NCI-H2107 treated with DMSO at 0.1 percent for 48 hours (cell line): ENCODE results near the gene VRTN.
"Not testable (repeated sequence)": the region's sequence is repeated elsewhere in the genome, so short reads cannot be mapped to it uniquely, and the experiment has no call there.

Source experiments
- DNase-seq: peaks from one replicate; lab custom pipeline; 2025; ENCODE audit not compliant: unreplicated experiment; lab: John Stamatoyannopoulos, UW

Gene VRTN, protein sequence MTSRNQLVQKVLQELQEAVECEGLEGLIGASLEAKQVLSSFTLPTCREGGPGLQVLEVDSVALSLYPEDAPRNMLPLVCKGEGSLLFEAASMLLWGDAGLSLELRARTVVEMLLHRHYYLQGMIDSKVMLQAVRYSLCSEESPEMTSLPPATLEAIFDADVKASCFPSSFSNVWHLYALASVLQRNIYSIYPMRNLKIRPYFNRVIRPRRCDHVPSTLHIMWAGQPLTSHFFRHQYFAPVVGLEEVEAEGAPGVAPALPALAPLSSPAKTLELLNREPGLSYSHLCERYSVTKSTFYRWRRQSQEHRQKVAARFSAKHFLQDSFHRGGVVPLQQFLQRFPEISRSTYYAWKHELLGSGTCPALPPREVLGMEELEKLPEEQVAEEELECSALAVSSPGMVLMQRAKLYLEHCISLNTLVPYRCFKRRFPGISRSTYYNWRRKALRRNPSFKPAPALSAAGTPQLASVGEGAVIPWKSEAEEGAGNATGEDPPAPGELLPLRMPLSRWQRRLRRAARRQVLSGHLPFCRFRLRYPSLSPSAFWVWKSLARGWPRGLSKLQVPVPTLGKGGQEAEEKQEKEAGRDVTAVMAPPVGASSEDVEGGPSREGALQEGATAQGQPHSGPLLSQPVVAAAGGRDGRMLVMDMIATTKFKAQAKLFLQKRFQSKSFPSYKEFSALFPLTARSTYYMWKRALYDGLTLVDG

DNA sequence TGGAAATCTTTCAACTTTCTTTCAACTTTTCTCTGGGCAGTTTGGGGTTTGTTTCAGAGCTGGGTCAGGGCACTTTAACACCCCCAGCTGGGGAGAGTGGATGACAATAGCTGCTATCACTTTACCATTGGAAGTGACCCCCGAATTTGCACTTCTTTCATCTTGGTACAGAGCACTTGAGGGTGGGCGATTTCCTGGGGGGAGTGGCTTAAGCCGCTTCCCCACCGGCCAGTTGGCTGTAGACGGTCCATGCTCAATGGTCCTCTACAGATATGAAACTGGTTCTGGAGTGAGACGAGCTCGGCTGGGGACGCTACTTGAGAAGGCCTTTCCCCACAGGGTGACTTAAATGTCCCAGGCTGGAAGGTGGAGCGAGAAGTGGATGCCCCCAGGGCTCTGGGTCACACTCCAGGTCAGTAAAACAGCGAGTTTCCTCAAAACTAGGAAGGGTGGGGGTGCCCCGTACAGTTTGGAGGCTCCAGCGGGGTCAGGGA, at the start of gene VRTN:
VRTN (plus strand) TSS at position 231 of the 494 bp plus-strand sequence. CDS start 8,313 bp downstream, outside the sequence.
- DNase-seq, result no peak

DNA sequence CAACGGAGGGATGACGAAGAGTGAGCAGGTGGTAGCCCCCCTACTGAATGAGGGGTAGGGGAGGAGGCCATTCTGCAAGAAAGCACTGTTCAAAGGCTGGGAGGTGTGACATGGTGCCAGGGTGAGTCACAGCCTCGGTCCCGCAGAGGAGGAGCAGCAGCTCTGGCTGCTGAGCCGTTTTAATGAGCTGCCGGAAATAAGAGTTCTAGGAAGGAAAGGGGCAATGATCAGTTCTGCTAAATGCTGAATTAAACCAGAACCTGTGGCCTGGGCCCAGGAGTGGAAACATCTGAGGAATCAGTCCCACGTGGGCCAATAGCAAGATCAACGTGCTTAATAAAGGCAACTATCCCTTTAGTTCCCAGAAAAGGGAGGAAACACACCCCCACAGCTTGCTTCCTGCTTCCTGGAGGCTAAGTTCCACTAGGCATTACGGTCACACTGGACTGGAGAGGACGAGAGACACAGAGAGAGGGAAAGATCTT, 49.2 kb upstream of the VRTN start:
- no peak for DNase-seq

DNA sequence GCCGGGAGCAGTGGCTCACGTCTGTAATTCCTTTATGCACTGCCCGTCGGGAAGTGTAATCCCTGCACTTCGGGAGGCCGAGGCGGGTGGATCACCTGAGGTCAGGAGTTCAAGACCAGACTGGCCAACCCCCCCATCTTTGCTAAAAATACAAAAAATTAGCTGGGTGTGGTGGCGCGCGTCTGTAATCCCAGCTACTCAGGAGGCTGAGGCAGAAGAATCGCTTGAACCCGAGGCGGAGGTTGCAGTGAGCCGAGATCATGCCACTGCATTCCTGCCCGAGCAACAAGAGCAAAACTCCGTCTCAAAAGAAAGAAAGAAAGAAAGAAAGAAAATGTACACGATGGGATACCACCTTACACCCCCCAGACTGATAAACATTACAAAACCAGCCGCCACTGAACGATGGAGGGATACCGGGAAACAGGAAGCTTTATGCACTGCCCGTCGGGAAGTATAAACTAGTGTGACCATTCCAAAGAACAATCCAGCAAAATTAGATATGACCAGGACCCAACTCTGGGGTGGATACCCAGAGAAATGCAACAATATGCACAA, 46.6 kb upstream of the VRTN start:
- no peak for DNase-seq

DNA sequence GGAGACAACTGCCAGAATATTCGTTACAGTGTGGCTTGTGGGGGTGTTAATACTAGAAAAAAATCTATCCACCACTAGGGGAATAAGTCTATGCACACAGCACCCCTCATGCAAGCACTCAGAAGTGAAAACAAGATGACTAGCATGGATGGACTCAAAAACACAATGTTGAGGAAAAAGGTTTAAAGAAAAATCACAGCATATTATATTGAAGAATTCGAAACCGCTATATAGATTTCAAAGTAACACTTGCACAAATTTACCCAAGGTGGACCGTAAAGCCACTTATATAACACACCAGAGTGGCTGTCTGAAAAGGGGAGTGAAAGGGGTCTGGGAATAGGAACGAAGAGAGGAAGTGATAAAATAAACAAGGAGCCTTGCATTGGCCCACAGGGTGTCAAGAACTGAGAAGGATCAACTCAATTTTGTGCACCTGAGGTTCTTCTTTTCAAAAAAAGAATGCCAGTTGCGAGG, 46.1 kb upstream of the VRTN start:
- peak; percentile 71 for DNase-seq

DNA sequence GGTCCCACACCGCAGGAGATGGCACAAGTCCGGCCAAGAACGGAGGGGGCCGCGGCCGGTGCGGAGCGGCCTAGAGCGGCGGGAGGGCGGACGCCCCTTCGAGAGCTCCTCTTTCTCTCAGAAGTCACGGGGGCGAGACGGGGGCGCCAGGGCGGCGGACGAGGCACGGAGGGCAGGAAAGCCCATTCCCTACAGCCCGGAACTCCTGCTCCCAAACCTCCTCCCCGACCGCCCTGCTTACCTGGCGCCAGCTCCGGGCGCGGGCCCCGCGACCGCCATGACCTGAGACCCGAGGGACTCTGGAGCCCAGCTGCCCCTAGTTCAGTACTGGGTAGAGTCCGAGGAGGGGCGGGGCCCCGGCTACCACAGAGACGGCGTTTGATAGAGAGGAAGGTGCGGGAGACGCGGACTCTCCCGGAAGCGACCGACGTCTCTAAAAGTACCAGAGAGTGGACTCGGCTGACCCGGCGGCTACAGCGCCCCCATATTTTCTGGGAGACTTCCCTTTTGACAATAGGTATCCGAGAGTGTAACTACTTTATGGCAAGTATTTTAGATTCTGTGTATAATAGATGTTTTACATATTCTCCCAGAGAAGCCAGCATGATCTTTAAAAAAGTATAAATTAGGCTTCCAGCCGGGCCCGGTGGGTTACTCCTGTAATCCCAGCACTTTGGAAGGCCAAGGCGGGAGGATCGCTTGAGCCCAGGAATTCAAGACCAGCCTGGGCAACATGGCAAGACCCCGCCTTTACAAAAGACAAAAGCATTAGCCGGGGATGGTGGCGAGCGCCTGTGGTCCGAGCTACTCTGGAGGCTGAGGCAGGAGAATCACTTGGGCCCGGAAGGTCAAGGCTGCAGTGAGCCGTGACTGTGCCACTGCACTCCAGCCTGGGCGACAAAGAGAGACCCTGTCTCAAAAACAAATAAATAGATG, 45.4 kb upstream of the VRTN start, which contains the start of gene ABCD4:
ABCD4 (minus strand) TSS at position 301 of the 936 bp plus-strand sequence; CDS start at position 279, 22 bp downstream.
- DNase-seq, result peak; percentile 94

DNA sequence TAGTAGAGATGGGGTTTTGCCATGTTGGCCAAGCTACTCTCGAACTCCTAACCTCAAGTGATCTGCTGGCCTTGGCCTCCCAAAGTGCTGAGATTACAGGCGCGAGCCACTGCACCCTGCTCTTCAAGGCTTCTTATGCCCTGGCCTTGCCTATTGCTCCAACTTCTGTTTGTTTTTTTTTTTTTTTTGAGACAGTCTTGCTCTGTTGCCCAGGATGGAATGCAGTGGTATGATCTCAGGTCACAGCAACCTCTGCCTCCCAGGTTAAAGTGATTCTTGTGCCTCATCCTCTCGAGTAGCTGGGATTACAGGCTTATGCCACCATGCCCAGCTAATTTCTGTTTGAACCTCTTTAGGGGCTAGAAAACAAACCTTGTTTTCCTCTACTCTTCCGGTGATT, 39.6 kb upstream of the VRTN start:
- no peak for DNase-seq

DNA sequence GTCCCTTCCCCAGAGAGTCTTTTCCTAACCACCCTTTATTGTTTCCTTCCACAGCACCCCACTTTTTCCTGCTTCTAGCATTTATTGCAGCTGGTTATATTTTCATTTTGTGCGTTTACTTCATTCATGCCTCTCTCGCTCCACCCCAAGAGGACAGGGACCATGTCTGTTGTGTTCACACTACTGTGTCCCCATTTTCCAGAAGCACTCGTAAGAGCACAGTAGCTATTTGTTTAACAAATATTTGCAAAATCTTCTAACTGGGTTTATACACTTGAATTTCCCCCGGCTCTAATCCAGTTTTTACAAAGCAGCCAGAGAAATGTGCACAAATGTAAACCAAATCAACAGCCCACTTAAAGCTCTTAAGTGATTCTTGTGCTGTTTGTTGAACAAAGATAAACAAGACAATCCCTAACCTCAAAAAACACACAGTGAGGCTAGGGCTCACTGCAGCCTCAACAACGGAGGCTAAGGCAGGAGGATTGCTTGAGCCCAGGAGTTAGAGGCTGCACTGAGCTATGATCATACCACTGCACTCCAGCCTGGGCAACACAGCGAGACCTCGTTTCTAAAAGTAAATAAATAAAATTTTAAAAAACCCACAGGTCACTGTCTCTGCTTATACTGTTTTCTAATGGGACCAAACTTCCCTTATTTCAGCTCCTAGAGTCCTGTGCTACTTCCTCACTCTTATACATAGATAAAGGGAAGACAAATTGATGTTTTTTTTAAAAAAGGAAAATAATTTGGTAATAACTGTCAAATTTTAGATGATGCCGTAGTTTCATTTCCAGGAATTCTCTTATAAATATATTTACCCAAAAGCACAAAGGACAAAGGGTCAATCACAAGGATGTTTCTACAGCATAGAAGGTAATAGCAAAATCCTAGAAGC, 38.9 kb upstream of the VRTN start:
- DNase-seq, result no peak

DNA sequence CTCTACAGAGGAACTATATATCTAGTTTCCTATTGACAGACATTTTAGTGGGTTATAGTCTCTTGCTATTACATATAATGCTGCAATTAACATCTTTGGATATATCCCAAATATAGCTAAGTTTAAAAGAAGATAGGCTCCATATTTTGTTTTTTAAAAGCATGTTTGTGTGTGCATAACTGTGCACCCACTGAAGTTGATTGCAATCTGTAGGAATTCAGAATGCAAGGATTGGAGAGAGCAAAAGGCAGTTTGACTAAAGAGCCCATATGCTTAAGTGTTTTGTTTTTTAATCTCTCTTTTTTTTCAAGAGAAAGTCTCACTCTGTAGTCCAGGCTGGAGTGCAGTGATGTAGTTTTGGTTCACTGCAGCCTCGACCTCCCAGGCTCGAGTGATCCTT, 36.1 kb upstream of the VRTN start:
- no peak for DNase-seq

DNA sequence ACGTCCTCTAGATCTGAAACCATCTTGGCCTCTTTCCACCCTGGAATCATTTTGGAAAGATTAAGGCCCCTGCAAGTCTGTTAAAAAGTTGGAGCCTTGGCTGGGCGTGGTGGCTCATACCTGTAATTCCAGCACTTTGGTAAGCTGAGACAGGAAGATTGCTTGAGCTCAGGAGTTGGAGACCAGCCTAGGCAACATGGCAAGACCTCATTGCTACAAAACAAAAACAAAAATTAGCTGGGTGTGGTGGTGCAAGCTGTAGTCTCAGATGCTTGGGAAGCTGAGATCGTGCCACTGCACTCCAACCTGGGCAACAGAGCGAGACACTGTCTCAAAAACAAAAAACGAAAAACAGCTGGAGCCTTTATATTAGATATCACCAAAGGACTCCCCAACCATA, 34.7 kb upstream of the VRTN start:
- no peak for DNase-seq

DNA sequence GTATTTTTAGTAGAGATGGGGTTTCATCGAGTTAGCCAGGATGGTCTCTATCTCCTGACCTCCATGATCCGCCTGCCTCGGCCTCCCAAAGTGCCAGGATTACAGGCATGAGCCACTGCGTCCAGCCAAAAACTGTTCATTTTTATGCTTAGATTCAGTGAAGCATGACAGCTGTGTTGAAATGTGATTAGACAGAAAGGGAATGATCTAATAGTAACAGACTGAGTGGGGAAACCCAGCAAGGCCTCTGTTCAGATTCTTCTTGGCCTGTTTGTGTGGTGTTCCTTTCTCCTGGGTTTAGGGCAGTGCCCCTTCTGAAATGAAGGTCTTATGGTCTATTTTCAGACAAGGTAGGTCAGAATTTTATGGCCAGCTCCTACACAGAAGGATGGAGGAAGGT, 33.7 kb upstream of the VRTN start:
- no peak for DNase-seq

DNA sequence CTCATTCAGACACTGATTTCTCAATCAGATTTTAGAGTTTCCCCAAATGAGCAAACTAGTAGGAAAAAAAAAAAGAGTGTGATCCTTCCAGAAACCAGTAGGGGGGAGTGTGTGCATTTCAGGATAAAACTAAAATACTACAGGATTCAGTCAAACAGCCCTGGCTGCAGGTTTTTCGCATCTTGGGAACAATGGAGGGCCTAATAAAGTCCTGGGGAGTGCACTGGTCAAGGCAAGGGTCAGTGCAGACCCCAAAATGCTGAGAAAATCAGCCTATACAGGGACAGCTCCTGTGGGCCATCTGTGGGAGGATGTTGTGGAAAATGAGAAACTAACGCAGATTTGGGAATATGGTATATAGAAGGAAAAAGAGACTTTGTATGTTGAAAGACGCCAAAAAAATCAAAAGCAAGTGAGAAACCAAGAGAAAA, 23.3 kb upstream of the VRTN start:
- no peak for DNase-seq

DNA sequence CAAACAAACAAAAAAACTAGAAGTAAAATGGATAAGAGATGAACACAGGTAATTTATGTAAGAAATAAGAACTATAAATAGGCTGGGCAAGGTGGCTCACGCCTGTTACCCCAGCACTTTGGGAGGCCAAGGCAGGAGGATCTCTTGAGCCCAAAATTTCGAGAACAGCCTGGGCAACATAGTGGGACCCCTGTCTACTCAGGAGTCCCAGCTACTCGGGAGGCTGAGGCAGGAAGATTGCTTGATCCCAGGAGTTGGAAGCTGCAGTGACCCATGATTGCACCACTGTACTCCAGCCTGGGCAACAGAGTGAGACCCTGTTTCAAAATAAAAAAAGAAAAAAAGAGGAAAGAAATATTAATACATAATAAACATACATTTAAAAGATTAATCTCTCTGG, 22.8 kb upstream of the VRTN start:
- DNase-seq, result no peak

DNA sequence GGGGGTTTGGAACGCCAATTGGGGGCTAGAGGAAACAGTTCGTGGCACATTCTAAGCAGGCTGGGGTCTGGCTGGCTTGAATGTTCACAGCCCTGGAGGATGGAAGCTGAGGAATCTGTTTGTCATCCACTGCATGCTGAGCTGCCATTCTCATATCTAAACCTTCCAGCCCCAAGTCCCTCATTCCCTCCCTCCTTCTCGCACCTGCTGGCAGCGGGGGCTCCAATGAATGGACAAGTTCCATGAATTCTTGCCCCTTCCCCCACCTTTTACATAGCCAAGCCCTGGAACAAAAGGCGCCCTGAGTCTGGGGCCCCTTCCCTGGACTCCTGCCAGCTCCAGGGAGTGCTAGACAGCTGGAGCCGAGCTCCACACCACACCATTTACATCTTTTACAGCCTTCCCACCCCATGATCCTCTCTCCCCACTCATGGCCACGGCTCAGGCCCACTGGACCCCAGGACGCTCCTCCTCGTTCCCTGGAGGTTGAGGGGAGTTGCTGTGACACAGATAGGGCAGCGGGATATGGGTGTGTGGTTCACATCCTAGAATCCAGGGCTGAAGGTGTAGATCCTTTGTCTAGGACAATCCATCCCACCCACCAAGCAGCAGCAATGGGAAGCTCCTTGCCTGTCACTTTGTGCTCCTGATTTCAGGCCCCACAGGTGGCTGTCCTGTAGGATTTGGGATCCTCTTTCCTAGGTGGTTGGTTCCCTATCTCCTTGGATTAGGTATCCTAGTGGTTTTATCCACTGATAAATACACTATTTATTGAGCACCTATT, 21.7 kb upstream of the VRTN start:
- DNase-seq, result peak; percentile 48

DNA sequence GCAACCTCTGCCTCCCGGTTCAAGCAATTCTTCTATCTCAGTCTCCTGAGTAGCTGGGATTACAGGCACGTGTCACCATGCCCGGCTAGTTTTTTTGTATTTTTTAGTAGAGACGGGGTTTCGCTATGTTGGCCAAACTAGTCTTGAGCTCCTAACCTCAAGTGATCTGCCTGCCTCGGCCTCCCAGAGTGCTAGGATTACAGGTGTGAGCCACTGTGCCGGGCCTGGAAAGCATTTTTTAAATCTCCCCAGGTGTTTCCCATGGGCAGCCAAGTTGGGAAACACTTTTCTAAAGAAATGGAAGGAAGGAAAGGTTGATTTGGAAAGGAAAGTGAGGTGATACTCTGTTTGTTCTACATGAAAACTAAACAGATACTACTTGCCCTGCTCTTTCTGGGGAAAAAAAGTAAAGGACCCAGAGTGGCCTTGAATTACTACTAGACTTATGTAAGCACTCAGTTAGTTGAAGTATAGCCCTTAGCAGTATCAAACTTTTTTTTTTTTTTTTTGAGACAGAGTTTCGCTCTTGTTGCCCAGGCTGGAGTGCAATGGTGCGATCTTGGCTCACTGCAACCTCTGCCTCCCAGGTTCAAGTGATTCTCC, 18.2 kb upstream of the VRTN start:
- DNase-seq, result not testable (repeated sequence)

DNA sequence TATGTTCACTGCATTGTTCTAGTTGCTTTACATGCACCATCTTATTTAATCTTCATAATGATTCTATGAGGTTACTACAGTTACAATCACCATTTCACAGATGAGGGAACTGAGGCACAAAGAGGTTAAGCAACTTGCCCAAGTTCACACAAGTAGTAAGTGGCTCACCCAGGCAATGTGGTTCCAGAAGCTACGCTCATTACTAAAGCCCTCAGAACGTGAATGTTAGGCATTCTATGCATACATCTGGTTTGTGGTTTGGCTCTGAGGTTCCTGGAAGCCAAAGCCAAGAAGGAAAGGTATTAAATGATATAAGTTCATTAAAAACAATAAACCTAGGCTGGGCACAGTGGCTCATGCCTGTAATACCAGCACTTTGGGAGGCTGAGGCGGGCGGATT, 14.4 kb upstream of the VRTN start:
- no peak for DNase-seq

DNA sequence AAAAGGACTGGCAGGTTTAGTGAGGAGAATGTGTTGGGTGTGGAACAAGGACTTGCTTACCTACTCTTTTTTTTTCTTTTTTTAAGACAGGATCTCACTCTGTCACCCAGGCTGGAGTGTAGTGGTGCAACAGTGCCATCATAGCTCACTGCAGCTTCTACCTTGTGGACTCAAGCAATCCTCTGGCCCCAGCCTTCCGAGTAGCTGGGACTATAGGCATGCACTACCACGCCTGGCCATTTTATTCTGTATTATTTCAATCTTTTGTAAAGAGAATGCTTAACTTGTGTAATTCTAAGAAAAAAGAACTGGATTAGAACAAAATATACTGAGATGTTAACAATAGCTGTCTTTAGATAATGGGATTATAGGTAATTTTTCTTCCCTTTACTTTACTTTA, 1.9 kb upstream of the VRTN start:
- no peak for DNase-seq

DNA sequence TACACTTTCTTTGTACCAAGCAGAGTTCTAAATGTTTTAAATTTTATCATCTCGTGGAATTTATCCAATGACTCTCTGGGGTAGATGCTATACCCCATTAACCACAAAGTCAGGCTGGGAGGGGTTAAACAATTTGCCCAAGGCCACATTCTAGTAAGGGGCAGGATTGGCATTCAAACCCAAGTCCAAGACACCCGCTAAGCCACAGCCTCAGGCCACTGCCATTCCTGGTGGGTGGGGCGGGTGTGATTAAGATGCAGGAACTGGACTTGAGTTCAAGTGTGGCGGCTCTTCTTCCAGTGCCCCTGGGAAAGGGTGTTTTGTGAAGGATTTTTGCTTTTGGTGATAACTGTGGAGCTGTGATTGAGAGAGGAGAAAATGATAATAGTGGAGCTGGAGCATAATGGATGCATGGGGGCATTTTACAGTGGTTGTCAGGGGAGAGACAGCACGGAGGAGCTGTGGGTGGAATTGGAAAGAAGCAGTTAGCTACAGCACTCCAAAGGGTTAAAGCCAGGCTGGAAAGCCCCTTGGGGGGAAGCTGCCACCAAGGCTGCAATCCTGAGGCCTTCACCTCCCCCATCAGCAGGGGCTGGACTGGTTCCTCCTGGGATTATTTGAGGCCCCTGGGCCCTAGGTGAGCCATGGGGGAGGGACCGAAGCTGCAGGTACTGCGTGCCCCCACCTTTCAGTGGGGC, 1.0 kb upstream of the VRTN start:
- DNase-seq, result no peak

DNA sequence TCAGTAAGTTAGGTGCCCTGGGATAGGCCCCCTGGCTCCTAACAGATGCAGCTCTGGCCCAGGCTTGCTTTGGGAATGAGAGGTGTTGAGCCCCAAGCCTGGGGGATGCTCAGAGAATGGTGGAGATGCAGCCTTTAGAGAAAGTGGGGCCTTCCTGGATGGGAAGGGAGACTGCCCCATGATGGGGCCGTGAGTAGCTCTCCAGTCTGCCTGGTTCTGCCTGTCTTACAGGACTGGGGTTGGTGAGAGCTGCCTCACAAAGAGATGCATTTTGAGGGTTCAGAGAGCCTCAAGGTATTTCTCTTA, 523 bp upstream of the VRTN start:
- no peak for DNase-seq
